WTC11 (cell line): ENCODE results near the gene ALOX12. TPM values are rescaled to one million over a fixed set of nuclear protein-coding genes. Genes with fewer than 3 reads are reported as not detected.
A peak's percentile ranks its signal among the peaks of the same experiment; 100 is the strongest.

Experiments used
- ATAC-seq: fragments of 200-7000 bp; cut with Tn5 transposase; 2 replicates; pipeline ENCODE4 v1.10.0; 2021; ENCODE audit warnings: mild to moderate bottlenecking, moderate library complexity
- CTCF ChIA-PET: fragments of 300-600 bp; sonication (Branson Sonifier 250); formaldehyde crosslinking; loops from one replicate; lab custom pipeline; 2021; ENCODE audit warnings: antibody characterized with exemption; lab: Charles Lee
- POLR2A ChIA-PET: fragments of 350-600 bp; sonication (Branson Sonifier 250); formaldehyde crosslinking; loops from one replicate; lab custom pipeline; 2021; ENCODE audit warnings: antibody characterized with exemption; lab: Charles Lee
- DNase-seq: peaks from one replicate; pipeline ENCODE4 v3.0.0; 2021; ENCODE audit warnings: low spot score
- H3K27ac Mint-ChIP-seq: 2 replicates; pipeline ENCODE4 v1.8.0; 2021; ENCODE audit warnings: mixed read lengths
- H3K27me3 Mint-ChIP-seq: 2 replicates; pipeline ENCODE4 v1.8.0; 2021; ENCODE audit warnings: low read depth, mild to moderate bottlenecking, moderate library complexity, mixed read lengths
- H3K36me3 Mint-ChIP-seq: 2 replicates; pipeline ENCODE4 v1.8.0; 2021; ENCODE audit warnings: mixed read lengths
- H3K4me1 Mint-ChIP-seq: 2 replicates; pipeline ENCODE4 v1.8.0; 2022; ENCODE audit warnings: mixed read lengths
- H3K4me3 Mint-ChIP-seq: 2 replicates; pipeline ENCODE4 v1.8.0; 2021; ENCODE audit warnings: mild to moderate bottlenecking, moderate library complexity, mixed read lengths
- H3K9me3 Mint-ChIP-seq: 2 replicates; pipeline ENCODE4 v1.8.0; 2021; ENCODE audit warnings: mixed read lengths
- CREM ChIP-seq: sonication (generic); formaldehyde crosslinking; IDR thresholded peaks from 2 replicates; pipeline ENCODE4 v1.8.1; 2022; ENCODE audit warnings: mild to moderate bottlenecking, missing genetic modification reagents, moderate library complexity
- E2F5 ChIP-seq: sonication (generic); formaldehyde crosslinking; IDR thresholded peaks from 2 replicates; pipeline ENCODE4 v1.8.1; 2022; ENCODE audit warnings: mild to moderate bottlenecking, moderate library complexity, missing genetic modification reagents
- EMX1 ChIP-seq: fragments of 250-450 bp; sonication (Bioruptor Pico); IDR thresholded peaks from 2 replicates; pipeline ENCODE4 v1.8.0; 2021; ENCODE audit warnings: mild to moderate bottlenecking
- ESRRA ChIP-seq: sonication (generic); formaldehyde crosslinking; IDR thresholded peaks from 2 replicates; pipeline ENCODE4 v1.8.1; 2022; ENCODE audit warnings: mild to moderate bottlenecking, missing genetic modification reagents, borderline replicate concordance
- FOXJ3 ChIP-seq: sonication (generic); formaldehyde crosslinking; IDR thresholded peaks from 2 replicates; pipeline ENCODE4 v1.9.0; 2021; ENCODE audit warnings: missing genetic modification reagents, mild to moderate bottlenecking, borderline replicate concordance
- FOXK1 ChIP-seq: sonication (generic); formaldehyde crosslinking; IDR thresholded peaks from 2 replicates; pipeline ENCODE4 v1.8.0; 2022; ENCODE audit warnings: mild to moderate bottlenecking, moderate library complexity, missing genetic modification reagents
- HMGXB4 ChIP-seq: sonication (generic); formaldehyde crosslinking; IDR thresholded peaks from 2 replicates; pipeline ENCODE4 v1.8.1; 2023; ENCODE audit warnings: mild to moderate bottlenecking, moderate library complexity, missing genetic modification reagents
- IRF2 ChIP-seq: sonication (generic); formaldehyde crosslinking; IDR thresholded peaks from 2 replicates; pipeline ENCODE4 v1.8.0; 2022; ENCODE audit warnings: low read depth, missing genetic modification reagents, borderline replicate concordance
- JUN ChIP-seq: sonication (generic); formaldehyde crosslinking; IDR thresholded peaks from 2 replicates; pipeline ENCODE4 v1.8.0; 2023; ENCODE audit warnings: mild to moderate bottlenecking, missing genetic modification reagents
- PRDM15 ChIP-seq: sonication (generic); formaldehyde crosslinking; IDR thresholded peaks from 2 replicates; pipeline ENCODE4 v1.8.0; 2022; ENCODE audit warnings: missing genetic modification reagents
- RORB ChIP-seq: fragments of 250-450 bp; sonication (Bioruptor Pico); IDR thresholded peaks from 2 replicates; pipeline ENCODE4 v1.9.0; 2021; ENCODE audit warnings: mild to moderate bottlenecking
- SP1 ChIP-seq: sonication (generic); formaldehyde crosslinking; conservative IDR thresholded peaks from 2 replicates; pipeline ENCODE4 v1.8.1; 2022; ENCODE audit warnings: missing genetic modification reagents
- TCF7 ChIP-seq: sonication (generic); formaldehyde crosslinking; IDR thresholded peaks from 2 replicates; pipeline ENCODE4 v1.8.0; 2022; ENCODE audit warnings: mild to moderate bottlenecking, low read depth, missing genetic modification reagents, moderate library complexity
- ZNF232 ChIP-seq: sonication (generic); formaldehyde crosslinking; IDR thresholded peaks from 2 replicates; pipeline ENCODE4 v1.8.0; 2022; ENCODE audit warnings: mild to moderate bottlenecking, missing genetic modification reagents
- ZNF423 ChIP-seq: fragments of 250-450 bp; sonication (Bioruptor Pico); IDR thresholded peaks from 2 replicates; pipeline ENCODE4 v2.1.2; 2022; ENCODE audit warnings: mild to moderate bottlenecking, moderate library complexity
- ZSCAN18 ChIP-seq: fragments of 250-450 bp; sonication (Bioruptor Pico); IDR thresholded peaks from 2 replicates; pipeline ENCODE4 v2.1.2; 2022; ENCODE audit warnings: mild to moderate bottlenecking, moderate library complexity
- total RNA-seq: library from RNA; stranded (reverse); gene quantifications from 3 replicates; pipeline ENCODE4 v1.2.3, GENCODE V29; 2021
- TF ChIP-seq, protein P1 (sequence below): sonication (generic); formaldehyde crosslinking; IDR thresholded peaks from 2 replicates; pipeline ENCODE4 v1.8.1; 2023; ENCODE audit warnings: mild to moderate bottlenecking, missing genetic modification reagents, borderline replicate concordance
- TF ChIP-seq, protein P2 (sequence below): sonication (generic); formaldehyde crosslinking; IDR thresholded peaks from 2 replicates; pipeline ENCODE4 v1.8.0; 2022; ENCODE audit warnings: mild to moderate bottlenecking, missing genetic modification reagents

The ALOX12 gene
- total RNA-seq, 1 experiment from 2014 or later, result 1.9 TPM

GRCh38 chr17:7014261-7014994 lies 18.6 kb downstream of the ALOX12 start (continued):
- TF ChIP-seq PRDM15 (CRISPR knock-in tag), result no peak
- TF ChIP-seq ZNF232 (CRISPR knock-in tag), result peak; percentile 27; the same call in 1 of the 2 replicates
- TF ChIP-seq CREM (CRISPR knock-in tag), result peak; percentile 81
- TF ChIP-seq ZNF423 (CRISPR knock-in tag), result peak; percentile 3; the same call in 1 of the 2 replicates
- TF ChIP-seq, protein P1, sequence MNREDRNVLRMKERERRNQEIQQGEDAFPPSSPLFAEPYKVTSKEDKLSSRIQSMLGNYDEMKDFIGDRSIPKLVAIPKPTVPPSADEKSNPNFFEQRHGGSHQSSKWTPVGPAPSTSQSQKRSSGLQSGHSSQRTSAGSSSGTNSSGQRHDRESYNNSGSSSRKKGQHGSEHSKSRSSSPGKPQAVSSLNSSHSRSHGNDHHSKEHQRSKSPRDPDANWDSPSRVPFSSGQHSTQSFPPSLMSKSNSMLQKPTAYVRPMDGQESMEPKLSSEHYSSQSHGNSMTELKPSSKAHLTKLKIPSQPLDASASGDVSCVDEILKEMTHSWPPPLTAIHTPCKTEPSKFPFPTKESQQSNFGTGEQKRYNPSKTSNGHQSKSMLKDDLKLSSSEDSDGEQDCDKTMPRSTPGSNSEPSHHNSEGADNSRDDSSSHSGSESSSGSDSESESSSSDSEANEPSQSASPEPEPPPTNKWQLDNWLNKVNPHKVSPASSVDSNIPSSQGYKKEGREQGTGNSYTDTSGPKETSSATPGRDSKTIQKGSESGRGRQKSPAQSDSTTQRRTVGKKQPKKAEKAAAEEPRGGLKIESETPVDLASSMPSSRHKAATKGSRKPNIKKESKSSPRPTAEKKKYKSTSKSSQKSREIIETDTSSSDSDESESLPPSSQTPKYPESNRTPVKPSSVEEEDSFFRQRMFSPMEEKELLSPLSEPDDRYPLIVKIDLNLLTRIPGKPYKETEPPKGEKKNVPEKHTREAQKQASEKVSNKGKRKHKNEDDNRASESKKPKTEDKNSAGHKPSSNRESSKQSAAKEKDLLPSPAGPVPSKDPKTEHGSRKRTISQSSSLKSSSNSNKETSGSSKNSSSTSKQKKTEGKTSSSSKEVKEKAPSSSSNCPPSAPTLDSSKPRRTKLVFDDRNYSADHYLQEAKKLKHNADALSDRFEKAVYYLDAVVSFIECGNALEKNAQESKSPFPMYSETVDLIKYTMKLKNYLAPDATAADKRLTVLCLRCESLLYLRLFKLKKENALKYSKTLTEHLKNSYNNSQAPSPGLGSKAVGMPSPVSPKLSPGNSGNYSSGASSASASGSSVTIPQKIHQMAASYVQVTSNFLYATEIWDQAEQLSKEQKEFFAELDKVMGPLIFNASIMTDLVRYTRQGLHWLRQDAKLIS (CRISPR knock-in tag), result 0 out of 2 replicates have a peak, but pooled peaks have one; percentile 64
- peak; percentile 89; the same call in 1 of the 2 replicates for TF ChIP-seq HMGXB4

DNA sequence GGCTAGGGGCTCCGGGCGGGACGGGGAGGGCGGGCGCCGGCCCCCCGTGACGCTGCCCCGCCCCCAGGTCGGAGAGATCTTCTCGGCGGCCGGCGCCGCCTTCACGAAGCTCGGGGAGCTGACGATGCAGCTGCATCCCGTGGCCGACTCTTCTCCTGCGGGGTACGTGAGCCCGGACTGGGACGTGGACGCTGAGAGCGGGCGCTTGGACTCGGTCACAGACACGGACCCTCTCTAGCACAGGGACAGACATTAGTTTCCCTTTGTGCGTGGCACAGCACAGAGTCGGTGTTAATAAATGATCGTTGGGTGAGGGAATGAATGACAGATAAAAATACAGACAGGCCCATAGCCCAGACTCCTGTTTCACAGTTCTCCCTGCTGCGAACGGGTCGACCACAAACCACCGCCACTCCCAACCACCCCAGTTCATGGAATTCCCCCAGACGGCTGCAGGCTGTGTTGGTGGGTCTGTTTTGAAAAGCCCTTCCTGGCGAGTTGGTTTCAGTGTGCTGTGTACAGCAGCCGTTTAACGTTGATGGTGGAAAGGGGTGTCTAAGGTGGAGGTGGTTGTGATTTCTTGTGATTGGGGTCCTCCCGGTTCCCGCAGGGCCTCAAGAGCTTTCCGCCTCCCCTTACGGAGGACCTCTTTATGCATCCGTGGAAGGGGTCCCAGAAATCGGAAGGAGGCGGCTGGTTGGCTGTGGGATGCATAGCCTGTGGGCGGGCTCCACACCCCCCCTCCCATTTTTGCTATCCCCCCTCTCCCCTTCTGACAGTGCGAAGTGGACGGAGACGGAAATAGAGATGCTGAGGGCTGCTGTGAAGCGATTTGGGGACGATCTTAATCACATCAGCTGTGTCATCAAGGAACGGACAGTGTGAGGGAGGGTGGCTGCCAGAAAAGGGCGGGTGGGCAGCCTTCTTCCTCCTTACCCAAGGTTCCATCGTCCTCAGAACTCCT lies 19.4 kb downstream of the ALOX12 start:
- H3K27ac Mint-ChIP-seq, result peak overlapping the region; percentile 76
- peaks cover 9% of the 10 kb centered on the region for H3K36me3 Mint-ChIP-seq
- no peaks in the 10 kb centered on the region for H3K9me3 Mint-ChIP-seq
- CTCF ChIA-PET, result interaction anchor here (0.7 to 1.6 kb wide), 8 partner anchors 8 to 302 kb away, joined by 3 to 7 read pairs (median 5); partner anchors contain the start of genes ALOX12, SLC13A5 and SLC16A13
- POLR2A ChIA-PET, result interaction anchor here (1.1 kb wide), 1 partner anchor 20 kb away, joined by 4 read pairs; the partner anchor contains the start of gene SLC16A13
- H3K27me3 Mint-ChIP-seq, result peaks cover 5% of the 10 kb centered on the region
- H3K4me3 Mint-ChIP-seq, result peak overlapping the region; percentile 84
- peaks cover 47% of the 10 kb centered on the region for H3K4me1 Mint-ChIP-seq
- ATAC-seq (no peak), DNase-seq (no peak)
- TF ChIP-seq JUN (no peak), ZNF232 (CRISPR knock-in tag) (no peak), SP1 (peak; percentile 17; the same call in 1 of the 2 replicates), TCF7 (CRISPR knock-in tag) (no peak), RORB (no peak), IRF2 (CRISPR knock-in tag) (no peak), ESRRA (no peak), ZSCAN18 (CRISPR knock-in tag) (no peak), FOXK1 (CRISPR knock-in tag) (no peak), E2F5 (CRISPR knock-in tag) (no peak), FOXJ3 (CRISPR knock-in tag) (no peak), EMX1 (CRISPR knock-in tag) (no peak)
- TF ChIP-seq, protein P2, sequence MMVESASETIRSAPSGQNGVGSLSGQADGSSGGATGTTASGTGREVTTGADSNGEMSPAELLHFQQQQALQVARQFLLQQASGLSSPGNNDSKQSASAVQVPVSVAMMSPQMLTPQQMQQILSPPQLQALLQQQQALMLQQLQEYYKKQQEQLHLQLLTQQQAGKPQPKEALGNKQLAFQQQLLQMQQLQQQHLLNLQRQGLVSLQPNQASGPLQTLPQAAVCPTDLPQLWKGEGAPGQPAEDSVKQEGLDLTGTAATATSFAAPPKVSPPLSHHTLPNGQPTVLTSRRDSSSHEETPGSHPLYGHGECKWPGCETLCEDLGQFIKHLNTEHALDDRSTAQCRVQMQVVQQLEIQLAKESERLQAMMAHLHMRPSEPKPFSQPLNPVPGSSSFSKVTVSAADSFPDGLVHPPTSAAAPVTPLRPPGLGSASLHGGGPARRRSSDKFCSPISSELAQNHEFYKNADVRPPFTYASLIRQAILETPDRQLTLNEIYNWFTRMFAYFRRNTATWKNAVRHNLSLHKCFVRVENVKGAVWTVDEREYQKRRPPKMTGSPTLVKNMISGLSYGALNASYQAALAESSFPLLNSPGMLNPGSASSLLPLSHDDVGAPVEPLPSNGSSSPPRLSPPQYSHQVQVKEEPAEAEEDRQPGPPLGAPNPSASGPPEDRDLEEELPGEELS (CRISPR knock-in tag), result 0 out of 2 replicates have a peak, but pooled peaks have one; percentile 7
